GM19351 (cell line): ENCODE measurements around the gene CCDC97.
"Not testable (repeated sequence)": the region's sequence is repeated elsewhere in the genome, so short reads cannot be mapped to it uniquely, and the experiment has no call there.

Source experiments
- ATAC-seq: cut with Tn5 transposase; IDR thresholded peaks from one replicate; pipeline ENCODE4 v1.9.1; 2021; ENCODE audit warnings: mild to moderate bottlenecking, moderate library complexity; ENCODE audit not compliant: unreplicated experiment

The CCDC97 gene

DNA sequence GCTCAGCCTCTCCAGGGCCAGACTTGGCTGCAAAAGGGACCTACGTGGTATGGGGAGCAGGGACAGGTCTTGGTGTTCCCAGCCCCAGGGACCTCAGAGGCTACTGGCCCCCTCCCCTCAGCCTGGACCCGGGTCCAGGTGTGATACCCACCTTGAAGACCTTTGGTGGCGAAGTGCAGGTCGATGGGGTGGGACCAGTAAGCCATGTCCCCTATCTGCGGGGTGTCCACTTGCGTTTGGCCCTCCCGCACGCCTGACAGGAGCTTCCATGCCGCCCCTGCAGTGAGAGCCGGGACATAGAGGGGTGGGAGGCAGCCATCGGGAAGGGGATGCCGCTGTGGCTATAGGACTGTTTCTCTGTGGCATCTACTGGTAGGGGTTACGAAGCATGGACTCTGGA is 47.8 kb downstream of the CCDC97 start:
- ATAC-seq: no peak

DNA sequence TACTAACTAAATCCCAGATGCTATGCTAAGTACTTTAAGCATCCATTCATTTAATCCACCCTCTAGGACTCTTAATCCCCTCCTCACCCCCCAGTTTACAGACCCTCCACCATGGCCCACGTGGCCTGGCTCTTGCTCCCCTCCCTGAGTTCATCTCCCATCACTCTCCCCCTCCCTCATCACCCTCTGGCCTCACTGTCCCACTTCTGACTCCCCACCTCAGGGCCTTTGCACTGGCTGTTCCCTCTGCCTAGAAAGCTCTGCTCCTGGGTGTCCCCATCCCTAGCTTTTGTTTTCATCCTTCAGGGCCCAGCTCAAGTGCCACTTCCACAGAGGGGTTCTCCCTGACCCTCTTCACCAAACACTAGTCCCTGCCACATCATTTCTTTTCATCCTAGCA is 49.8 kb downstream of the CCDC97 start:
- no peak for ATAC-seq

DNA sequence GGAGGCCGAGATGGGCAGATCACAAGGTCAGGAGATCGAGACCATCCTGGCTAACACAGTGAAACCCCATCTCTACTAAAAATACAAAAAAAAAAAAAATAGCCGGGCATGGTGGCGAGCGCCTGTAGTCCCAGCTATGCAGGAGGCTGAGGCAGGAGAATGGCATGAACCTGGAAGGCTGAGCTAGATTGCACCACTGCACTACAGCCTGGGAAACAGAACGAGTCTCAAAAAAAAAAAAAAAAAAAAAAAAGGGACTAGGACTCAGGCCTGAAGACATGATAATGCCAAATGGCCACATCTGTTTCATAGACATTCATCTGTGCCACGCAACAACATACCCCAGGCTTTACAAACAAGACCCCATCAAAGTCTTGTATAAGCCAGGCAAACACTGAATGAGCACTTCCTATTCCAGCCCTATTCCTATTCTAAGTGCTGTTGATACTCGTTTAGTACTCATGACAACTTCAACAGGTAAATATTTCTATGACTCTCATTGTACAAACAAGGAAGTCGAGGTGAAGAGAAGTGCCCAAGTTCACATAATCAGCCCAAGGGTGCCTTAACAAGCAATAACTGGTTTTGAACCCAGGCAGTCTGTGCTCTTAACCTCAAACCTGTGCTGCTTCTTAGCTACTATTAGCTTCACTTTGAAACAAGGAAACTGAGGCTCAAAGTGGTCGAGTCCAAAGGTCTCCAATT is 52.3 kb downstream of the CCDC97 start:
- no peak for ATAC-seq

DNA sequence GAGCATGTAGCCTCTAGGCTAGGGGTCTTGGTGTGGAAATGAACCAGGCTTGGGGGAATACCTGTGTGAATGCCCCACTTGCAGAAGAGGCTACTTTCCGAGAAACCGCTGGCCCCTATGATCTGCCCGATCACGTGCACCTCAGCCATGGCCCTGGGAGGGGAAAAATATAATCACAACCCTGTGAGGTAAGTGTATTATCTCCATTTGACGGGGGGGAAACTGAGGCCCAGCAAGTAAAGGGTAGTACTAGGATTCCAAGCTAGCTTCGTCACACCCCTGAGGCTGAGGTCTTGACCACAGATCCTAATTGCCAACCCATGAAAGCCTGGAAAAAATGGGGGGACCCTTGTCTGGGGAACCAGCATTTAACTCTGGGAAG is 53.4 kb downstream of the CCDC97 start:
- ATAC-seq: no peak

DNA sequence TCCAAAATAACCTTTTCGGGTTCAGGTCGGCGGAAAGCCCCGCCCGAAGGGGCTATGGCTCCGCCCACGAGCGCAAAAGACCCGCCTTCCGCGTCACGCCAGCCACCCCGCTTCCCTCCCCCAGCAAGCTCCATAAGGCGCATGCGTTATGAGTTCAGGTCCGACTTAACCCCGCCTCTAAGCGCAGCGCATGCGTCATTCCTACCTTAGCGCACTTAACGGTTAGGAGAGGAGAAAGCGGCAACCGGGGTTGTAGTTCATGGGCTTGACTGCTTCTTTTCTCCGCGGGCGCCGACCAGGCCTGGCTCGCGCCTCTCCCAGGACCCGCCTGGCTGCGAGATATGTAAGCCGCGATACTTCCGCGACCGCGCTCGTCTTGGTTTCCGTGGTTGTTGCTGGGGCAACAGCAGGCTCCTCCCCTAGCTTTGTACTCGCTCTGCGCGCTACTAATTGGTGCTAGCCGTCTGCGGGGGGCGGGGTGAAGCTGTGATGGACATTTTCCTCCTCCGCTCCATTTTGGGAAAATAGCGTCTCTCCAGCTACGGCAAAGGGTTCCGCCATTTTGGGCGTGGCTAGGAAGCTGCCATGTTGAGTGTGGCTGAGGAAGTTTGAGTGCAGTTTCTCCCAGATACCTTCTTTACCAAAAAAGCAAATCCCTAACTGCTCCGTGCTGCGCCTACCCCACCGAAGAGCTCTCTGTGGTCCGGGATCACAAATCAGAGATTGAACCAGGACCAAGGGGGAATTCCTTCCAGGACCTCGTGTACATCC is 54.0 kb downstream of the CCDC97 start, which contains the start of gene B9D2:
B9D2 (minus strand) TSS at position 397 of the 771 bp plus-strand sequence. CDS start 630 bp downstream, outside the sequence.
- ATAC-seq: peak; percentile 83

DNA sequence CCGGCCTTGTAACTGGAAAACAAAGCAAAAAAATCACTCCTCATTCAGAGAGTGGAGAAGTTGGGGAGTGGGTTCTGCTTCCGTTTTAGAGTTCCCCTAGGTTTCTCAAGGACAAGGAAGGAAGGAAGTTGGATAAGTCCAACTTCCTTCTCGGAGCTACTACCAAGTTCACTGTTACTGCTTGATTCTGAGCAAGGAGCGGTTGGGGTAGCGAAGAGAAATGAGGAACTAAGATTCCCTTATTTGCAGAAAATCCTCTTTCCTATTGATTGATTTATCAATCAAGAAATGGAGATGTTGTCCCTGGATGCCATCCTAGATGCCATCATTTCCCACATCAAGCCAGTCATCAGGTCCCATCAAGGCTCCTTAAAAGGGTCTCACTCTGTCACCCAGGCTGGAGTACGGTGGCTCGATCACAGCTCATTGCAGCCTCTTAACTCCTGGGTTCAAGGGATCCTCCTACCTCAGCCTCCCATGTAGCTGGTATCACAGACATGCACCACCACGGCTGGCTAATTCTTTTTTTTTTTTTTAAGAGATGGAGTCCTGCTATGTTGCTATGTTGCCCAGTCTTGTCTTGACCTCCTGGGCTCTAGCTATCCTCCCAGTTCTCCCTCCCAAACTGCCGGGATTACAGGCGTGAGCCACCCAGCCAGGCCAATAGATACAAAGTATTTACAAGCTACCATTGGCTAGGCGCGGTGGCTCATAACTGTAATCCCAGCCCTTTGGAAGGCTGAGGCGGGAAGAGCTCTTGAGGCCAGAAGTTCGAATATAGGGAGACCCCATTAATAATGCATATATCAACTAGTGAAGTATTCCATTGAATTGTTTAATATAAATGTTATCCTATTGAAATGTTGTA is 54.8 kb downstream of the CCDC97 start:
- no peak for ATAC-seq

DNA sequence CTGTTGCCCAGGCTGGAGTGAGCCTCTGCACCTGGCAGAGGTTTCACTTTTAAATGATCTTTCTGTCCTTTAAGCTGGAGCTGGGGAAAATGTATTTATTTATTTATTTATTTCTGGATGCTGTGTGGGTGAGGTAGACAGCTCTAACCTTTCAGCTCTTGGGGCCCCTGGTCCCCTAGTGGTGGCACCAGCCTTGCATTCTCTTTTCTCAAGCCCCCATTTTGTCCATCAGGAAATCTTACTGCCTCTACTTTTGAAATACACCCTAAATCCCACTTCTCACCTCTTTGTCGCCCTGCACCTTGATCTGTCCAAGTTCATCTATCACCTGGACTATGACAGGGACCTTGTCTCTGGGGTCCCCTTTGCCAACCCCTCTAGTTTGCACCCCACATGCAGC is 56.1 kb downstream of the CCDC97 start:
- ATAC-seq: no peak

DNA sequence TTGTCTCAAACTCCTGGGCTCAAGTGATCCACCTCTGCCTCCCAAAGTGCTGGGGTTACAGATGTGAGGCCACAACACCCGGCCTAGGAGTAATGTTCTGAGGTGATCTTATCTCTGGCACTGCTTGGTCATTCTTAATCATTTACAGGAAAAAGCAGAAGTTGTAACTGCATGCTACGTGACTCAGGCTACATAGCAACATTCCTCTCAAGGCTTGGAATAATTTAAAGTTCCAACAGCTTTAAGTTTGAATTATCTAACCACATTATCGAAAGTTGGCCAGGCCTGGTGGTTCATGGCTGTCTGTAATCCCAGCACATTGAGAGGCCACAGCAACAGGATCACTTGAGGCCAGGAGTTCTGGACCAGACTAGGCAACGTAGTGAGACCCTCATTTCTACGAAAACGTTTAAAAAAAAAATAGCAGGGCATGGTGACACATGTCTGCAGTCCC is 57.9 kb downstream of the CCDC97 start:
- ATAC-seq: no peak

DNA sequence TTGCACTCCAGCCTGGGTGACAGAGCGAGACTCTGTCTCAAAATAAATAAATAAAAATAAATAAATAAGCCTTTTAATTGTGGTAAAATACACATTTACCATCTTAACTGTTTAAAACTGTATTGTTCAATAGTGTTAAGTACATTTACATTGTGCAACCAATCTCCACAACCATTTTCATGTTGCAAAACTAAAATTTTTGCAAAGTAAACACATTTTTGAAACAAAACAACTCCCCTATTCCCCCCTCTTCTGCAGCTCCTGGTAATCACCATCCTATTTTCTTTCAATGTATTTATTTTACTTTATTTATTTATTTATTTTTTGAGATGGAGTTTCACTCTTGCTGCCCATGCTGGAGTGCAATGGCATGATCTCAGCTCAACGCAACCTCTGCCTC is 59.8 kb downstream of the CCDC97 start:
- ATAC-seq: no peak

DNA sequence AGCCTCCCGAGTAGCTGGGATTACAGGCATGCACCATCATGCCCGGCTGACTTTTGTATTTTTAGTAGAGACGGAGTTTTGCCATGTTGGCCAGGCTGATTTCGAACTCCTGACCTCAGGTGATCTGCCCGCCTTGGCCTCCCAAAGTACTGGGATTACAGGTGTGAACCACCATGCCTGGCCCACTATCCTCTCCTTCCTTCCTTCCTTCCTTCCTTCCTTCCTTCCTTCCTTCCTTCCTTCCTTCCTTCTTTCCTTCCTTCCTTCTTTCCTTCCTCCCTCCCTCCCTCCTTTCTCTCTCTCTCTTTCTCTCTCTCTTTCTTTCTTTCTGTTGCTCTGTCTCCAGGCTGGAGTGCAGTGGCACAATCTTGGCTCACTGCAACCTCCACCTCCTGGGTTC is 61.1 kb downstream of the CCDC97 start:
- ATAC-seq: not testable (repeated sequence)

DNA sequence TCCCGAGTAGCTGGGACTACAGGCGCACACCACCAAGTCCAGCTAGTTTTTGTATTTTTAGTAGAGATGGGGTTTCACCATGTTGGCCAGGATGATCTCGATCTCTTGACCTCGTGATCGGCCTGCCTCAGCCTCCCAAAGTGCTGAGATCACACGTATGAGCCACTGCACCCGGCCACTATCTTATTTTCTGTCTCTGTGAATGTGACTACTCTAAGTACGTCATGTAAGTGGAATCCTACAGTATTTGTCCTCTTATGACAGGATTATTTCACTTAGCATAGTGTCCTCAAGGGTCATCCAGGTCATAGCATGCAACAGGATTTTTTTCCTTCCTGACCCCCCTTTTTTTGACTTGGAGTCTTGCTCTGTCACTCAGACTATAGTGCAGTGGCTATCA is 61.6 kb downstream of the CCDC97 start:
- no peak for ATAC-seq

DNA sequence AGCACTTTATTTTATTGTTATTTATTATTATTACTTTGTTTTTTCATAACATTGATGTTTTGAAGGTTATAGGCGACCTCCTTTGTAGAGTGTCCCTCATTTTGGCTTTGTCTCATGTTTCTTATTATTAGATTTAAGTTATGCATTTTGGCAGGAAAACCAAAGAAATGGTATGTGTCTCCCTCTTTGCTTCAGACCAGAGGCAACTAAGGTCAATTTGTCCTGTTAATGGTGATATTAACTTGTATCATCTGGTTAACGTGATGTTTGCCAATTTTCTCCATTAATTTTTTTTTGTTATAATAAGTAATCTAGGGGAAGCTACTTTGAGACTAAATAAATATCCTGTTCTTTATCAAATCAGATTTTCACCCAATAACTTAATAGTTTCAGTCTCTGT is 62.5 kb downstream of the CCDC97 start:
- no peak for ATAC-seq

DNA sequence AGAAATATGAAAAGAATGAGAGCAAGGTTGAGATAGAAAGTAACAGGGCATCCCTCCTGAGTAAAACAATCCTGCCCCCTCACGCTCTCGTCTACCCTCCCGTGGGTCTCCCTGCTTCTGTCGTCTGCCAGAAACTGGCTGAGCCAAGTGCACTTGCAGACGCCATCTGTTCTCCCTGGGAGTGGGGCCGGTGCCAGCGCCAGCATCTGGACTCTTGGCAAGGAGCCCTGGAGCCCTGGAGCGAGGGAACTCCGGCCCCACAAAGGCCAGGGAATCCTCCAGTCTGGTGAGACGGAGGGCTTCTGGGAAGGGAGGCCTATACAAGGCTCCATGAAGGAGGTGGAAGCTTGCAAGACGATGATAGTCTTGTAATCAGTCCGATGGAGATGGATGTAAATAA is 64.0 kb downstream of the CCDC97 start:
- ATAC-seq: no peak
